Measurements from ENCODE around the gene YJEFN3.
A peak's percentile ranks its signal among the peaks of the same experiment; 100 is the strongest.

The YJEFN3 gene

GRCh38 chr19:19485161-19485997, 43.3 kb upstream of the YJEFN3 start:
- Histone ChIP-seq H3K36me3 (replicated peaks in 1 of 2; ENCODE audit: control insufficient read depth in 2 of 2, insufficient read depth in 2 of 2, low read length in 2 of 2) (peaks cover 13 to 56% of the 10 kb centered on the region in 2 donors), H3K4me1 (ENCODE audit: control insufficient read depth in 2 of 2, insufficient read depth in 1 of 2, low read depth in 1 of 2, low read length in 2 of 2) (peaks cover 37 to 39% of the 10 kb centered on the region in 2 donors), H3K27ac (replicated peaks; ENCODE audit: low read length) (no peak overlapping the region)

GRCh38 chr19:19485998-19486290, 42.8 kb upstream of the YJEFN3 start:
- H3K4me1 ChIP-seq (ENCODE audit: control insufficient read depth in 2 of 2, insufficient read depth in 1 of 2, low read depth in 1 of 2, low read length in 2 of 2) = peaks cover 37 to 39% of the 10 kb centered on the region in 2 donors

More at GRCh38 chr19:19485161-19485997, 43.3 kb upstream of the YJEFN3 start:
- Histone ChIP-seq H3K23ac (ENCODE audit: low read depth, low read length, poor library complexity) (no peak overlapping the region), H3K9ac (ENCODE audit: low read depth, low read length, poor library complexity) (peak overlapping the region; percentile 27), H2AK5ac (ENCODE audit: low read depth, low read length) (no peak overlapping the region), H4K91ac (ENCODE audit: low read depth, low read length, poor library complexity) (no peak overlapping the region), H3K9me3 (replicated peaks in 1 of 2; ENCODE audit: control insufficient read depth in 2 of 2, insufficient read depth in 1 of 2, low read depth in 1 of 2, low read length in 2 of 2) (no peaks in the 10 kb centered on the region), H4K8ac (ENCODE audit: low read depth, low read length) (no peak overlapping the region), H2BK120ac (ENCODE audit: low read depth, low read length) (no peak overlapping the region), H3K18ac (ENCODE audit: low read length) (peak overlapping the region; percentile 19), H3K4me3 (ENCODE audit: low read length in 2 of 2) (no peak overlapping the region), H3K4ac (ENCODE audit: low read length) (no peak overlapping the region), H3K14ac (ENCODE audit: low read length) (no peak overlapping the region), H2BK12ac (ENCODE audit: low read length) (no peak overlapping the region), H2BK5ac (ENCODE audit: low read length) (peak overlapping the region; percentile 6), H3K27me3 (ENCODE audit: control insufficient read depth in 3 of 3, insufficient read depth in 3 of 3, low read depth in 1 of 3, low read length in 3 of 3) (no peaks in the 10 kb centered on the region), H2BK15ac (ENCODE audit: low read length) (no peak overlapping the region), H2AFZ (ENCODE audit: low read length) (no peak overlapping the region), H3K79me1 (ENCODE audit: low read depth, low read length) (peaks cover 28% of the 10 kb centered on the region), H3K4me2 (ENCODE audit: insufficient read depth, low read length, poor library complexity, severe bottlenecking) (no peak overlapping the region)
- no peak for DNase-seq (ENCODE audit: low spot score)
- no CpG with 5 or more reads among the region's 15 CpGs for WGBS, 2 donors (ENCODE audit: extremely low coverage in 2 of 2, insufficient read length in 2 of 2, insufficient replicate concordance in 1 of 2)

GRCh38 chr19:19486343-19487076, 42.2 kb upstream of the YJEFN3 start:
- Histone ChIP-seq H3K14ac (ENCODE audit: low read length) (no peak overlapping the region), H3K9ac (ENCODE audit: low read depth, low read length, poor library complexity) (no peak overlapping the region), H3K4ac (ENCODE audit: low read length) (no peak overlapping the region), H3K4me3 (ENCODE audit: low read length in 2 of 2) (no peak overlapping the region), H2AFZ (ENCODE audit: low read length) (no peak overlapping the region), H3K79me1 (ENCODE audit: low read depth, low read length) (peaks cover 24% of the 10 kb centered on the region), H3K4me2 (ENCODE audit: insufficient read depth, low read length, poor library complexity, severe bottlenecking) (no peak overlapping the region), H3K36me3 (replicated peaks in 1 of 2; ENCODE audit: control insufficient read depth in 2 of 2, insufficient read depth in 2 of 2, low read length in 2 of 2) (peaks cover 16 to 53% of the 10 kb centered on the region in 2 donors), H3K4me1 (ENCODE audit: control insufficient read depth in 2 of 2, insufficient read depth in 1 of 2, low read depth in 1 of 2, low read length in 2 of 2) (peaks cover 37 to 39% of the 10 kb centered on the region in 2 donors), H4K91ac (ENCODE audit: low read depth, low read length, poor library complexity) (no peak overlapping the region), H3K18ac (ENCODE audit: low read length) (peak overlapping the region; percentile 32), H3K23ac (ENCODE audit: low read depth, low read length, poor library complexity) (no peak overlapping the region), H2BK120ac (ENCODE audit: low read depth, low read length) (no peak overlapping the region), H3K9me3 (replicated peaks in 1 of 2; ENCODE audit: control insufficient read depth in 2 of 2, insufficient read depth in 1 of 2, low read depth in 1 of 2, low read length in 2 of 2) (no peaks in the 10 kb centered on the region), H2AK5ac (ENCODE audit: low read depth, low read length) (no peak overlapping the region), H3K27me3 (ENCODE audit: control insufficient read depth in 3 of 3, insufficient read depth in 3 of 3, low read depth in 1 of 3, low read length in 3 of 3) (no peaks in the 10 kb centered on the region), H2BK12ac (ENCODE audit: low read length) (no peak overlapping the region), H3K27ac (replicated peaks; ENCODE audit: low read length) (no peak overlapping the region), H2BK5ac (ENCODE audit: low read length) (peak overlapping the region; percentile 6), H4K8ac (ENCODE audit: low read depth, low read length) (no peak overlapping the region), H2BK15ac (ENCODE audit: low read length) (no peak overlapping the region)
- WGBS, 2 donors (ENCODE audit: extremely low coverage in 2 of 2, insufficient read length in 2 of 2, insufficient replicate concordance in 1 of 2) = no CpG with 5 or more reads among the region's 15 CpGs
- no peak for DNase-seq (ENCODE audit: low spot score)

More at GRCh38 chr19:19485998-19486290, 42.8 kb upstream of the YJEFN3 start:
- no peak overlapping the region for H3K23ac ChIP-seq (ENCODE audit: low read depth, low read length, poor library complexity)
- H2BK15ac ChIP-seq (ENCODE audit: low read length) = no peak overlapping the region
- H2AK5ac ChIP-seq (ENCODE audit: low read depth, low read length) = no peak overlapping the region
- no CpG with 5 or more reads among the region's 5 CpGs for WGBS, 2 donors (ENCODE audit: extremely low coverage in 2 of 2, insufficient read length in 2 of 2, insufficient replicate concordance in 1 of 2)
- H3K4me3 ChIP-seq (ENCODE audit: low read length in 2 of 2) = no peak overlapping the region
- H3K4ac ChIP-seq (ENCODE audit: low read length) = no peak overlapping the region
- H3K79me1 ChIP-seq (ENCODE audit: low read depth, low read length) = peaks cover 22% of the 10 kb centered on the region
- no peak overlapping the region for H3K9ac ChIP-seq (ENCODE audit: low read depth, low read length, poor library complexity)
- no peak overlapping the region for H4K91ac ChIP-seq (ENCODE audit: low read depth, low read length, poor library complexity)
- peak overlapping the region; percentile 6 for H2BK5ac ChIP-seq (ENCODE audit: low read length)
- H2BK12ac ChIP-seq (ENCODE audit: low read length) = no peak overlapping the region
- H4K8ac ChIP-seq (ENCODE audit: low read depth, low read length) = no peak overlapping the region
- H2BK120ac ChIP-seq (ENCODE audit: low read depth, low read length) = no peak overlapping the region
- H3K4me2 ChIP-seq (ENCODE audit: insufficient read depth, low read length, poor library complexity, severe bottlenecking) = no peak overlapping the region
- H2AFZ ChIP-seq (ENCODE audit: low read length) = no peak overlapping the region
- no peak overlapping the region for H3K14ac ChIP-seq (ENCODE audit: low read length)
- H3K27me3 ChIP-seq (ENCODE audit: control insufficient read depth in 3 of 3, insufficient read depth in 3 of 3, low read depth in 1 of 3, low read length in 3 of 3) = no peaks in the 10 kb centered on the region
- H3K36me3 ChIP-seq (replicated peaks in 1 of 2; ENCODE audit: control insufficient read depth in 2 of 2, insufficient read depth in 2 of 2, low read length in 2 of 2) = peaks cover 12 to 53% of the 10 kb centered on the region in 2 donors
- no peak for DNase-seq (ENCODE audit: low spot score)
- H3K18ac ChIP-seq (ENCODE audit: low read length) = no peak overlapping the region
- no peaks in the 10 kb centered on the region for H3K9me3 ChIP-seq (replicated peaks in 1 of 2; ENCODE audit: control insufficient read depth in 2 of 2, insufficient read depth in 1 of 2, low read depth in 1 of 2, low read length in 2 of 2)
- no peak overlapping the region for H3K27ac ChIP-seq (replicated peaks; ENCODE audit: low read length)

Data from neuronal stem cell (in vitro differentiated cells).